ENCODE data around the gene SYT7. TPM values are rescaled to one million over a fixed set of nuclear protein-coding genes. Genes with fewer than 3 reads are reported as not detected.

Gene SYT7
- total RNA-seq, 1 donor from 2014 or later, result 1.8 TPM

GRCh38 chr11:61510166-61510919, 70.5 kb downstream of the SYT7 start:
- intact Hi-C loops (cut with DNase I), result no loop called here
- no peak for TF ChIP-seq CTCF (IDR thresholded peaks at IDR 0.05)
- H3K9me3 ChIP-seq, result no peaks in the 10 kb centered on the region
- no peaks in the 10 kb centered on the region for H3K27me3 ChIP-seq
- no peaks in the 10 kb centered on the region for H3K36me3 ChIP-seq
- no peak for DNase-seq (ENCODE audit: low spot score in 2 of 2)
- no peak overlapping the region for H3K4me3 ChIP-seq
- peaks cover 3 to 8% of the 10 kb centered on the region in 2 donors for H3K4me1 ChIP-seq
- peak overlapping the region in 1 of 2 donors; percentile 19 for H3K27ac ChIP-seq

- H3K27me3 ChIP-seq, result no peaks in the 10 kb centered on the region
- intact Hi-C loops (cut with DNase I), result no loop called here
- H3K36me3 ChIP-seq, result no peaks in the 10 kb centered on the region
- no peaks in the 10 kb centered on the region for H3K9me3 ChIP-seq
- H3K4me1 ChIP-seq, result peaks cover 3 to 8% of the 10 kb centered on the region in 2 donors
- H3K27ac ChIP-seq, result peak overlapping the region in 1 of 2 donors; percentile 19
- TF ChIP-seq CTCF (IDR thresholded peaks at IDR 0.05), result peak; percentile 29 to 53 (median 32)
- H3K4me3 ChIP-seq, result peak overlapping the region; percentile 26 to 56
- peak in 1 of 2 donors; percentile 70 for DNase-seq (ENCODE audit: low spot score in 2 of 2)
Measured at GRCh38 chr11:61509043-61510029, 71.5 kb downstream of the SYT7 start.

DNA sequence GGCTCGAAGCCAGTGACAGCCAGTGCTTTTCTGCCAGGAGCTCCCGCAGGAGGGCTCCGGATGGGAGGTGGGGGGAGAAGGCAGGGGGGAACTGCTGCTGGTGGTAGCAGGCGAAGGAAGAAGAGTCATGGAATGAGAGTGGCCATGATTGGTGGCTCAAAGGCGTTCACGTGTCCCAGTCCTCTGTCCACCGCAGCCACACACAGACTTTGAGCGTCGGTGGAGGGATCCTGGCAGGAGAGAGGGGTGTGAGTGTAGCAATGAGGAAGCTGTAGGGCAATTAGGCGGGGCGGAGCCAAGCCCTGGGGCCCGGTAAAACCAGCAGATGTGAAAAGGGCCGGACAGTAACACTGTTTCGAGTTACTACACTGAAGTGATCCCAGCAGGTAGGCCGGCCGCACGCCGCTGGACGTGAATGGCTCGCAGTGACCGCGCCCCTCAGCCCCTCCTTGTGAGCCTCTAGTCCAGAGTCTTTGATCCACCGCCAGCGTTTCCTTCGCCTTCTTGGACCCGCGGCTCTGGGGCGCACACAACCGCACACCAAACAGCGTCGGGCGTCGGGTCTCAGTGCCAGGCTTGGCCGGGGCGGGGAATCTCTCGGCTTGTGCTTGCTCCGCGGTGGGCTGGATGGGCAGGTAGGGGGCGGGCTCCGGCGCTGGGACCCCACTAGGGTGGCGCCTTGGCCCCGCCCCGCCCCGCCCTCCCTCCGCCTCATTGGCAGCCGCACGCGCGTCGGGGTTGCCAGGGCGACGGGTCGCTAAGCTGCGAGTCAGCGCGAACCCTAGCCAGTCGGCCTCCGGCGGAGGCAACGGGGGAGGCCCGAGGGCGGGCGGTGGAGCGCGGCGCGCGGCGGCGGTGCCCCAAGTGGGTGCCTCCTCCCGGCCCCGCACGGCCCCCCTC, 72.7 kb downstream of the SYT7 start, which contains the start of gene LRRC10B:
Gene LRRC10B (plus strand): TSS at position 788 of the 900 bp plus-strand sequence. CDS start 250 bp downstream, outside the sequence.
- Histone ChIP-seq H3K9me3 (no peaks in the 10 kb centered on the region), H3K27ac (peak within 1 kb of the TSS in 1 of 2 donors; percentile 19), H3K4me3 (peak within 1 kb of the TSS; percentile 39 to 56), H3K27me3 (no peaks in the 10 kb centered on the region), H3K36me3 (no peaks in the 10 kb centered on the region), H3K4me1 (peaks cover 3 to 8% of the 10 kb centered on the region in 2 donors)
- no peak for TF ChIP-seq CTCF (IDR thresholded peaks at IDR 0.05)
- intact Hi-C loops (cut with DNase I), result no loop called here
- DNase-seq (ENCODE audit: low spot score in 2 of 2), result no peak

- TF ChIP-seq CTCF (IDR thresholded peaks at IDR 0.05), result no peak
- Histone ChIP-seq H3K36me3 (no peaks in the 10 kb centered on the region), H3K27me3 (no peaks in the 10 kb centered on the region), H3K4me1 (peaks cover 3 to 8% of the 10 kb centered on the region in 2 donors), H3K9me3 (no peaks in the 10 kb centered on the region), H3K27ac (no peak overlapping the region), H3K4me3 (no peak overlapping the region)
- intact Hi-C loops (cut with DNase I), result no loop called here
- DNase-seq (ENCODE audit: low spot score in 2 of 2), result no peak
Measured at GRCh38 chr11:61507012-61507768, 73.7 kb downstream of the SYT7 start.

Data from ascending aorta (tissue), 2 donors.